MM.1S (cell line): ENCODE results near the gene TTC33.

Experiments used
- CTCF ChIP-seq: fragments of 300-600 bp; sonication (generic); IDR thresholded peaks from 2 replicates; pipeline ENCODE4 v1.5.1; 2016; ENCODE audit warnings: antibody characterized with exemption, low read length, mixed read lengths
- EZH2 ChIP-seq: fragments of 300-600 bp; sonication (generic); optimal IDR thresholded peaks from 2 replicates; pipeline ENCODE3; 2017; ENCODE audit warnings: low read depth, mild to moderate bottlenecking, antibody characterized with exemption, low read length, mixed read lengths

GRCh38 chr5:40634154-40634553 lies 121.6 kb downstream of the TTC33 start:
- TF ChIP-seq CTCF (no peak), EZH2 (no peak)
